ENCODE results near the gene LHCGR. TPM values are rescaled to one million over a fixed set of nuclear protein-coding genes. Genes with fewer than 3 reads are reported as not detected.

LHCGR gene
- total RNA-seq, 1 donor from 2014 or later, result not detected

DNA sequence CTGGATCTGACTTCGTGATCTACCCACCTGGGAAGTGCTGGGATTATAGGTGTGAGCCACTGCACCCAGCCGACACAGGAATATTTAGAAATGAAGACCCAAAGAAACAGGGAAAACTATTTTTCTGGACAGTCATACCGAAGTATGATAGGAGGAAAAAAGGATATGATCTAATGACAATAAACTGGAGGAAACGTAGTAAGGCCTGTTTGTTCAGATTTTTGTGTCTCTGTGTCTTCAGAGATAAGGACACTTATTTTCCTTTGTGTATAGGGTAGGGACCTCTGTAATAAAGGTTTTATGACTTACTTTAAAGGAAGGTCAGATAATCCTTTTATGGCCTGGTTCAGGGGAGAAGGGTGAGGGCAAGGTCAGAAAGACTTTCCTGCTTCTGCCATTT, 81.9 kb downstream of the LHCGR start:
- Mint-ChIP-seq H3K36me3 (ENCODE audit: low read depth) (no peaks in the 10 kb centered on the region), H3K27ac (ENCODE audit: unreplicated experiment) (no peak overlapping the region), H3K4me3 (ENCODE audit: unreplicated experiment) (no peak overlapping the region), H3K27me3 (ENCODE audit: low read depth) (no peaks in the 10 kb centered on the region), H3K9me3 (ENCODE audit: low read depth) (peaks cover 8% of the 10 kb centered on the region), H3K4me1 (ENCODE audit: low read depth) (no peaks in the 10 kb centered on the region)
- no peak for DNase-seq (ENCODE audit: low spot score)
- TF ChIP-seq, protein P1, sequence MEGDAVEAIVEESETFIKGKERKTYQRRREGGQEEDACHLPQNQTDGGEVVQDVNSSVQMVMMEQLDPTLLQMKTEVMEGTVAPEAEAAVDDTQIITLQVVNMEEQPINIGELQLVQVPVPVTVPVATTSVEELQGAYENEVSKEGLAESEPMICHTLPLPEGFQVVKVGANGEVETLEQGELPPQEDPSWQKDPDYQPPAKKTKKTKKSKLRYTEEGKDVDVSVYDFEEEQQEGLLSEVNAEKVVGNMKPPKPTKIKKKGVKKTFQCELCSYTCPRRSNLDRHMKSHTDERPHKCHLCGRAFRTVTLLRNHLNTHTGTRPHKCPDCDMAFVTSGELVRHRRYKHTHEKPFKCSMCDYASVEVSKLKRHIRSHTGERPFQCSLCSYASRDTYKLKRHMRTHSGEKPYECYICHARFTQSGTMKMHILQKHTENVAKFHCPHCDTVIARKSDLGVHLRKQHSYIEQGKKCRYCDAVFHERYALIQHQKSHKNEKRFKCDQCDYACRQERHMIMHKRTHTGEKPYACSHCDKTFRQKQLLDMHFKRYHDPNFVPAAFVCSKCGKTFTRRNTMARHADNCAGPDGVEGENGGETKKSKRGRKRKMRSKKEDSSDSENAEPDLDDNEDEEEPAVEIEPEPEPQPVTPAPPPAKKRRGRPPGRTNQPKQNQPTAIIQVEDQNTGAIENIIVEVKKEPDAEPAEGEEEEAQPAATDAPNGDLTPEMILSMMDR (IDR thresholded peaks at IDR 0.05), result no peak

DNA sequence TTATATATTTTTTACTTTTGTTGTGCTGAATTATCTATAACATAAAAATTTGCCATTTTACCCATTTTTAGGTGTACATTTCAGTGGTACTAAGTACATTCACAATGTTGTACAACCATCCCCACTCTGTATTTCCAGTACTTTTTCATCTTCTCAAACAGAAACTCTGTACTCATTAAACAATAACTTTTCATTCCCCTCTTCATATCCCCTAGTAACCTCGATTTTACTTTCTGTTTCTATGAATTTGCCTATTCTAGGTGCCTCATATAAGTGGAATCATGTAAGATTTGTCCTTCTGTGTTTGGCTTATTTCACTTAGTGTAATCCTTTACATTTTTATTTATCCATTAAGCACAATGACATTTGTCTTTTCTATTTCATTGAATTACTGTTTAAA, 86.5 kb downstream of the LHCGR start:
- DNase-seq (ENCODE audit: low spot score), result no peak
- TF ChIP-seq, protein P1 (IDR thresholded peaks at IDR 0.05), result no peak
- Mint-ChIP-seq H3K9me3 (ENCODE audit: low read depth) (peaks cover 11% of the 10 kb centered on the region), H3K4me1 (ENCODE audit: low read depth) (no peaks in the 10 kb centered on the region), H3K4me3 (ENCODE audit: unreplicated experiment) (no peak overlapping the region), H3K27ac (ENCODE audit: unreplicated experiment) (no peak overlapping the region), H3K27me3 (ENCODE audit: low read depth) (no peaks in the 10 kb centered on the region), H3K36me3 (ENCODE audit: low read depth) (no peaks in the 10 kb centered on the region)

- DNase-seq (ENCODE audit: low spot score), result no peak
- Mint-ChIP-seq H3K27ac (ENCODE audit: unreplicated experiment) (no peak overlapping the region), H3K4me3 (ENCODE audit: unreplicated experiment) (no peak overlapping the region), H3K9me3 (ENCODE audit: low read depth) (no peaks in the 10 kb centered on the region), H3K27me3 (ENCODE audit: low read depth) (peaks cover 2% of the 10 kb centered on the region), H3K36me3 (ENCODE audit: low read depth) (no peaks in the 10 kb centered on the region), H3K4me1 (ENCODE audit: low read depth) (peaks cover 11% of the 10 kb centered on the region)
- TF ChIP-seq, protein P1 (IDR thresholded peaks at IDR 0.05), result no peak
These were observed 104.2 kb downstream of the LHCGR start for GRCh38 chr2:48651158-48651790.

GRCh38 chr2:48638261-48638660, 117.3 kb downstream of the LHCGR start:
- H3K36me3 Mint-ChIP-seq (ENCODE audit: low read depth), result peaks cover 6% of the 10 kb centered on the region
- TF ChIP-seq, protein P1 (IDR thresholded peaks at IDR 0.05), result no peak
- no peak overlapping the region for H3K27ac Mint-ChIP-seq (ENCODE audit: unreplicated experiment)
- H3K9me3 Mint-ChIP-seq (ENCODE audit: low read depth), result peaks cover 12% of the 10 kb centered on the region
- no peak overlapping the region for H3K4me3 Mint-ChIP-seq (ENCODE audit: unreplicated experiment)
- no peaks in the 10 kb centered on the region for H3K4me1 Mint-ChIP-seq (ENCODE audit: low read depth)
- no peak for DNase-seq (ENCODE audit: low spot score)
- H3K27me3 Mint-ChIP-seq (ENCODE audit: low read depth), result peaks cover 12% of the 10 kb centered on the region

Other genes with a start within 250 kb of the LHCGR start
- 8.7 to 18.0 TPM (median 9.6 TPM) in 3 replicates for gene STON1, start 225.6 kb downstream of the LHCGR start, total RNA-seq
- gene GTF2A1L, start 137.9 kb downstream of the LHCGR start, total RNA-seq, result not detected in 3 replicates

All from chondrocyte (in vitro differentiated cells).